HG03066 (cell line): ENCODE data around the gene STARD10.

Source experiments
- ATAC-seq: cut with Tn5 transposase; IDR thresholded peaks from one replicate; pipeline ENCODE4 v1.9.1; 2021; ENCODE audit warnings: low read depth; ENCODE audit not compliant: unreplicated experiment

STARD10 gene

DNA sequence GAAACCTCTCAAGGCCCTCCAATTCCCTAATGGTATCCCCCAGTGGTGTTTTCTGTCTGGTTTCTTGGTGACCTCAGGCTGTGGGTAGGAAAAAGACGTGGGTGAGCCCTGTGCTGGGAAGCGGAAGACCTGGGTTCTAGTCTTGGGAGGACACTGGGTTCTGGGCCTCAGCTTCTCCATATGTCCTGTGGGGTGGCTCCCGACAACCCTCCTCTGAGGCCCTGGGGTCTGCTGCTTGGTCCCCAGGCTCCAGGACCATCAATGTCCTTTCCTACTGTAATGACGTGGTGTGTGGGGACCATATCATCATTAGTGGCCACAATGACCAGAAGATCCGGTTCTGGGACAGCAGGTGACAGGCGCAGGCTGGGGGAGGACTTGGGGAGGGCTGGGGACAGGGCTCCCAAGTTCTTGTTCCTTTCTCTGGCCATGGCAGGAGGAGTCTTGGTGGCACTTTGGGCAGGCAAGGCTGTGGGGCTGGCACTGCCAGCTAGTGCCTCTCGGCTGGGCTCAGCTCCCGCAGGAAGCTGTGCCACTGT lies 33.2 kb upstream of the STARD10 start:
- ATAC-seq: no peak

DNA sequence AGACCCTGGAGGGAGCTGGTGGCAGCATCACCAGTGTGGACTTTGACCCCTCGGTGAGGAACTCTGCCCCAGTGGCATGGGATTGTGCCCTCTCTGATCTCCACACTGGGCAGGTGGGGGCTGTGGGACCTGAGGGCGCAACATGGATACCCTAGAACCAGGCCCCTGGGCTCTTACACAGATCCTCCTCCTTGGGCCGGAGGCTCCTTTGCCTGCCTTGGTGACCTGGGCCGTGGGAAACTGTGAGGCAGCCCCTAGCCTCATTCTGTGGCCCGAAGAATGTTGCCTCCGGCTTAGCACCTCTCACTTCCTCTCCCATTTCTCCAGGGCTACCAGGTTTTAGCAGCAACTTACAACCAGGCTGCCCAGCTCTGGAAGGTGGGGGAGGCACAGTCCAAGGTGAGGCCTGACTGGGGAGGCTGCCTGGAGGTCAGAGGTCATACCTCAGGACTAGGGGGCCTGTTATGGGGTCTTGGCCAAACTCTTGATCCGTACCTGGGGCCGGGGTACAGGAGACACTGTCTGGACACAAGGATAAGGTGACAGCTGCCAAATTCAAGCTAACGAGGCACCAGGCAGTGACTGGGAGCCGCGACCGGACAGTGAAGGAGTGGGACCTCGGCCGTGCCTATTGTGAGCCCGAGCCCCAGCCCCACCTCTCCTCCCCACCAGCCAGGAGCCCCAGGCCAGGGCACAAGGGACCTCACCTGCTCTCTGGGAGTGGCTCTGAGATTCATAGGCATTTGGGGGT lies 32.5 kb upstream of the STARD10 start:
- no peak for ATAC-seq

DNA sequence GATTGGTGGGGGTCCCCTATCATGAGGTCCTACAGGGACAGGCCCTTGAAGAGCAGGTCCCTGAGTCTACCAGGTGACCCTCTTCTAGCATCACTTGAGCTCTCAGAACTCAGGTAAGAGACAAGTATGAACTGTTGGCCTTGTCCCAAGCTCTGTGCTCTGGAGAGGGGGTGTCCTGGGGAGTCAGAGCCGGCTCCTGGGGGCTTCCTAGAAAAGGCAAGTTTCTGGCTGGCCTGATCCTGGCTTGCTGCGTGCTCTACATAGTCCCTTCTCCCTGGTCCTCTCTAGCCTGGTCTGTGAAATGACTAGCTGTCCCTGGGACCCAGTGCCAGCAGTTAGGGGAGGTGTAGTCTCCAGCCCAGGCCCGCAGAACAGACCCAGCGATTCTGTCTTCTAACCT lies 31.8 kb upstream of the STARD10 start:
- ATAC-seq: no peak

DNA sequence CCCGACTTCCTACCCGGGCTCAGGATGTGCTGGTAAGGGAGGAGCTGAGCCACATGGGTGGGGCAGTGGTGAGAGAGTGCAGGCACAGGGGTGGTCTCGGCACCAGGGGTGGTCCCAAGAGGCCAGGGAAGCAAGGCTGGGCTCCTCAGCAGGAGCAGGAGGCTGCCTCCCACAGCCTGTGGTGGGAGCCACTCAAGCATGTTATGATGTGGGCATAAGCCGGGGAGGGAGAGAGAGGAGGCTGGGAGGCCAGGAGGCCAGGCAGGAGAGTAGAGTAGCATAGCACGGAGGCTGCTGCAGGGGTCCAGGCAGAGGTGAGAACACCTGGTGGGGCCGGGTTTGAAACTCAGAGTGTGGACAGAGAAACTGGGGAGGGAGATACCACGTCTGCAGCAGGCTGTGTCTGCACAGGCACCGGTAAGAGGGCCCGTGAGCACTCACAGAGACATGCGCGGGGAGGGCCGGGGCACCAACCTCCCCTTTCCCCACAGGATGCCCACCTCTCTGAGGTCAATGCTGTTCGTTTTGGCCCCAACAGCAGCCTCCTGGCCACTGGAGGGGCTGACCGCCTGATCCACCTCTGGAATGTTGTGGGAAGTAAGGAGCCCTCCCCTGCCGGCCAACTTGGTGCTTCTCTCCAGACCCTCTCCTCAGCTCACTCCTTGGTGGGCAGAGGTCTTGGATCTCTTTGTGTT lies 31.1 kb upstream of the STARD10 start:
- ATAC-seq: no peak

DNA sequence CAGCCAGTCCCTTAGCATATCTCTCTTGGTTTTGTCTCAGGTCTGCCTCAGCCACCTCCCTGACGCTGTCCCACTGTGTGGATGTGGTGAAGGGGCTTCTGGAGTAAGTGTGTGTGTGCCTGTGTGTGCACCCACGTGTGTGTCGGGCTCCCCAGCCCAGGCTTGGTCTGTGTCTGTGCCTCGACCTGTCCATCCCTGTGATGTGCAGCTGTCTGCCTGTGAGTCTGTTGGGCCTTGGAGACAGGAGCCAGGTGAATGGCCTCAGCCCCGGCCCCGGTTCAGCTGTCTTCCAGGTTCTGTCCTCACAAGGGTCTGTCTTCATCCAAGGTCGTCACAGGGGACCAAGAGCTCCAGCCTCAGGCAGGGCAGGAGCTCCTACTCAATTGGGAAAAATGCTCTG lies 30.2 kb upstream of the STARD10 start:
- ATAC-seq: no peak

DNA sequence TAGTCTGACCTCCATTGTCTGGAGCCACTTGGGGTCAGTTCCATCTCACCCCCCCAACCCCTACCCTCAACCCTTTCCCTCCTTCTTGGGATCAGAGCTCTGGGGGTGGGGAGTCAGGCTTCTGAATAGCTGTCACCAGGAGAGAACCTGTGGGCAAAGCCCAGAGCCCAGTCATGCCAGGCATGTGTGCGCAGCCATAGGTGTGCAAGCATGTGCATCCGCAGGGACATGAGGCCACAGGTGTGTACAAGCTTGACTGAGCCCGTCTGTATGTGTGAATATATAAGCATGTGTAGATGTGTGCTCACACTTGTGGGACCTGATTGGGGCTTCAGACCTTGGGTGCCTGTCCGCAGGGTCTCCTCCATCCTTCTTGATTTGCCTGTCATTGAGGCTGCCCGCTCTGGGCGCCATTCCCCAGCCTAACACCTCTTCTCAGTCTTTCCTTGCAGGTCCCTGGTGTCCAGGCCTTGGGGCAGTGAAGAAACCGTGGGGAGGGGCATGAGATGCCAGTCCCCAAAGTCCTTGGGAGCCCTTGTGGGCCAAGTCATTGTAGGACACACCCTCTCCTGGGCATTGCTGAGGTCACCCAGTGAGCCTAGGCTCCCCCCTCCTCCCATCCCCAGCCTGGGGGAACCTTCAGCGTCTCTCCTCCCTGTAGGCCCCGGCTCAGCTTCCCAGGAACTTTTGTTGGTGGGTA lies 29.4 kb upstream of the STARD10 start:
- ATAC-seq: no peak

DNA sequence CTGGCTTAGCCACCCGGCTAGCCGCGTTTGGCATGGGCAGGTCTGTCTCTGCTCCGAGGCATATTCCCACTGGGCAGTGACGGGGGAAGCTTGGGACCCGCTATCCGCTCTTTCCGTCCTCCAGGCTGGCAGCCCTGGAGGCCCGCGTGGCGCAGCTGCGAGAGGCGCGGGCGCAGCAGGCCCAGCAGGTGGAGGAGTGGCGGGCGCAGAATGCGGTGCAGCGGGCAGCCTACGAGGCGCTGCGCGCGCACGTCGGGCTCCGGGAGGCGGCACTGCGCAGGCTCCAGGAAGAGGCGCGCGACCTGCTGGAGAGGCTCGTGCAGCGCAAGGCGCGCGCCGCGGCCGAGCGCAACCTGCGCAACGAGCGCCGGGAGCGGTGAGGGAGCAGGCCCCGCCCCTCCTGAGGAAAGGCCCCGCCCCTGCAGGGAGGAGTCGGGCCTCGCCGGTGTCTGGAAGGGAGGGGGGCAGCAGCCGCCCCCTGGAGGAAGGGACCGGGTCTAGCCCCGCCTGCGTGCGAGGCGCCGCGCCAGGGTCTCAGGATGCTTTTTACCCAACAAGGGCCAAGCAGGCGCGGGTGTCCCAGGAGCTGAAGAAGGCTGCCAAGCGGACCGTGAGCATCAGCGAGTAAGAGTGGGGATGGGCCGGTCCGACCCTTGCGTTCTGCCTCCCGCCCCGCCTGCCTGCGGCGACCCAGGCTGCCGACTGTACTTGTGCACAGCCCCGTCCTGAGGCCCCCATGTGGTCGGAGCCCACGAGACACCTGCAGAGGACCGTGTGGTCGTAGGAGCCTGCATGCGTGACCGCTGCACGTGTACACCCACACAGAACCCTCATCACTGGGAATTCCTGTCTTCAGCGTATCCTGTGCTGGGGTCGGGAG lies 28.3 kb upstream of the STARD10 start:
- no peak for ATAC-seq

DNA sequence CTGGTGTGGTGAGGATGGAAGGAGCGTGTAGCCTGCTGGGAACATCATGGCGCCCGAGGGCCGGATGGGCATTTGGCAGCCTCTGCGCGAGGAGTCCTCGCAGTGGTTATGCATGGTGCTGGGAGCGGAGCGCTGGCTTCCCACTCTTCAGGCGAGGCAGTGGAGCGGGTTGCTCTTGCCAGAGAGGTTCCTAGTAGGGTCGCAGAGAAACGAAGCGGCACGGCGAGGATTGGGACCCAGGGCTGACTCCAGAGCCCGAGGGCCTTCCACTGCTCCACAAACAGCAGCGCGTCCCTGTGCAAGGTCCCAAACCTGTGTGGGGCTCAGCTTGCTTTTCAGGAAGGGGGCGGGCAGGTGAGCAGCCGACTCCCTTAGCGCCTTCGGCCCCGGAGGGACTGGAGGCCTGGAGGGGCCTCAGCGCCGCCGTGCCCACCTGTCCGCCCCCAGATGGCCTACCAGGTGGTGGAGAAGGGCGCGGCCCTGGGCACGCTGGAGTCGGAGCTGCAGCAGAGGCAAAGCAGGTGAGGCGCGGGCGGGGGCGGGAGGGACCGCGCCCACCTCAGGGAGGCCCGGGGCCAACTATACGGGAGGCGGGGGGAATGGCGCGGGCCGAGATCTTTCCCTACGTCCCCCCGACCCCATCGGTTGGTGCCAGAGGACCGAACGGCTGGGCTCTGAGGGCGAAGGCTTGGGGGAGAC lies 27.5 kb upstream of the STARD10 start:
- ATAC-seq: no peak

DNA sequence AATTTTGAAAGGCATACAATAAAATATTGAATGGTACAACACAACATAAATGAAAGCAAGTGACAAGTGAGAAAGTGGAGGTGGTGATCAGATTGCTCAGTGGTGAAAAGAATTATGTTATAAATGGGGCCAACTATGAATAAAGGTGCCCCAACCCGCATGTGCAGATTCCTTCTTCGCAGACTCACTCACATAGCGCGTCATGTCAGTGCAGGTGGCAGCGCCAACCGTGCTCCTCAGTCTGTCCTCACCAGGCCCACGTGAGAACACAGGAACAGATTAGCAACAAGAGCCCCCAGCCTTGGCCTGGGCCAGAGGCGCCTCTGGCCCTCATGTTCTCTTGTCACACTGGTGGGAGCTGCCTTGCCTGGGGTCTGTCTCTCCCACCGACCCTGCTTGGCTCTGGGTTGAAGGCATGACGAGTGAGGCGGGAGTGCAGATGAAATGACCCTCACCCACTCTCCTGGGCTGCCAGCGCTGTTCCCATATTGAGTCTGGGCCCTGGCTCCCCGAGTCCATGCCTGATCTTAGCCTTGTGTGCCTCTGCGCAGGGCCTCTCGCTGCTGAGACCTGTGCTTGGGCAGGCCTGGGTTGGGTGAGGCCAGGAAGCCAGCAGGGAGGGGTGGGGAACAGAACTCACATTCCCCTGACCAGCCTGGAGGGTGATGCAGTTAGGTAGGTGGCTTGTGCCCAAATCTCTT lies 26.7 kb upstream of the STARD10 start:
- no peak for ATAC-seq

DNA sequence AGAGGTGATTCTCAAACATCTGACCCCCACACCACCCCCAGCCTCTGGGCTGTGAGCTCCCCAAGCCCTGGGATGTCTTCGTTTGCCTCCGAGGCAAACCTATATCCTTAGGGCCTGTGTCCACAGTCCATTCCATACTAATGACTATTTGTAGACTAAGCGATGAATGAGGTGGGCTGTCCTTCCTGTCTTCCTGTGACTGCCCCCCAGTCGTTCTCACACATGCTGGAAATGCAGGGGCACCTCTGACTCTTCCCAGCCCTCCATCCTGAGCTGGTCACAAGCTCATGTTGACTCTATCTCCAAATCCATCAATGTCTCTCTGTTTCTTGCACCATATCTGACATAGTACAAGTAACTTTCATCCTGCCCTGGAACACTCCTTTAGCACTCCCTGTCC lies 25.1 kb upstream of the STARD10 start:
- ATAC-seq: no peak

DNA sequence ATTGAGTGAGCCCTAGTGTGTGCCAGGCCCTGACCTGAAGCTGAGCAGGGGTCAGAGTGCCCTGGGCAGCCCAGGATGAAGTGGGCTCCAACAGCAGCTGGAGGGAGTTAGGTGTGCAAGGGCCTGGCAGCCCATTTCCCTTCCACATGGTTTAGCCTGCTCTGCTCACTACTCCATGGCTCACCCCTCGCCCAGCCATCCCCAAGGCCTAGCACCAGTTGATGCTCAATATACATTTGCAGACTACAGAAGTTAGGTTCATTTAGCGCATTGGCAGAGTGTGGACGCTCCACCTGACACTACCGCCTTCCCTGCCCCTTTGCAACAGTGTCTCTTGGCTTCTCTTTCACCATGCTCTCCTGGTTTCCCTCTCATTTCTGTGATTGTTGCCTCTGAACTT lies 24.1 kb upstream of the STARD10 start:
- ATAC-seq: no peak

DNA sequence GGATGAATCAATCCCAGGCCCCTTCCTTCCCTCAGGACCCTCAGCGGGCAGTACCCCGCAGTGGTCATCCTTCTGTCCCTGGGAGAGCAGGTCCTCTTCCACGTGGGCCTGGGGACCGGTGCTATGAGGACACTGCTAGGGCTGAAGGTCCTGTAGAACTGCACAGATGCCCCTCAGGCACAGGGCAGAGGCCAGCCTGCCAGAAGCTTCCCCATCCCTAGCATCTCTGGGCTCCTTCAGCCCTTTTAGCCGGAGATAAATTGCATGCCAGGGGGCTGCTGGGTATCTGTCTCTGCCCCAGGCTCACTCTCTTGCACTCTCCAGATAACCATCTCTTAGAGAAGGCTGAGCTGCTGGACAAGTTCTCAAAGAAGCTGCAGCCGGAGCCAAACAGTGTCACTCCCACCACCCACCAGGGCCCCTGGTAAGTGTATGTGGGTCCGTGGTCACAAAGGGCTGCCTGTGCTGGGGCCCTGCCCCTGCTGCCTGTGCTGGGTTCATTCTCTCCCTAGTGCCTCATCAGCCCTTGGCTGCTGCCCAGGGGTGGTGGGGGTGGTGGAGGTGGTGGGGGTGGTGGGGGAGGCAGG lies 22.6 kb upstream of the STARD10 start:
- no peak for ATAC-seq

DNA sequence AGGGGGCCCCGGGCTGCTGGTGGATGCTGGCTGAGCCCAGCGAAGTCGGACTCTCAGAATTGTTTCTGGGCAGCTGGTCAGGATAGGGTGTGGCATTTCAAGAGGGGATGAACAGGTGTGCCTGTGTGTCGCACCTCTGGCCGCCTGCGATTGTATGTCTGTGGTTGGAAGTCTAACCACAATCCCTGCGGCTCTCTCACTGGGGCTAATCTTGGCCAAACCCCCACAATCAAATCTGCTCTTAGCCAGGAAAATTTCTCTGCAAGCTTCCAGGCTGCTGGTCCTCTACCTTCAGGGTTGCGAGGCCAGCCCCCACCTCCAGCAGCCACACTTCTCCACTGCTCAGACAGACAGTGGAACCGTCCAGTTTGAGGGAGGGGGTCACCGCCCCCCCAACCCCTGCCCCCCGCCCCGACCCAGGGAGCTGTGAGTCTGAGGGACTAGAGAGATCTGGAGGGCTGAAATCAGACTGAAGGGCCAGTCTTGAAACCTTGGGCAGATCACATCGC lies 21.3 kb upstream of the STARD10 start:
- ATAC-seq: no peak

DNA sequence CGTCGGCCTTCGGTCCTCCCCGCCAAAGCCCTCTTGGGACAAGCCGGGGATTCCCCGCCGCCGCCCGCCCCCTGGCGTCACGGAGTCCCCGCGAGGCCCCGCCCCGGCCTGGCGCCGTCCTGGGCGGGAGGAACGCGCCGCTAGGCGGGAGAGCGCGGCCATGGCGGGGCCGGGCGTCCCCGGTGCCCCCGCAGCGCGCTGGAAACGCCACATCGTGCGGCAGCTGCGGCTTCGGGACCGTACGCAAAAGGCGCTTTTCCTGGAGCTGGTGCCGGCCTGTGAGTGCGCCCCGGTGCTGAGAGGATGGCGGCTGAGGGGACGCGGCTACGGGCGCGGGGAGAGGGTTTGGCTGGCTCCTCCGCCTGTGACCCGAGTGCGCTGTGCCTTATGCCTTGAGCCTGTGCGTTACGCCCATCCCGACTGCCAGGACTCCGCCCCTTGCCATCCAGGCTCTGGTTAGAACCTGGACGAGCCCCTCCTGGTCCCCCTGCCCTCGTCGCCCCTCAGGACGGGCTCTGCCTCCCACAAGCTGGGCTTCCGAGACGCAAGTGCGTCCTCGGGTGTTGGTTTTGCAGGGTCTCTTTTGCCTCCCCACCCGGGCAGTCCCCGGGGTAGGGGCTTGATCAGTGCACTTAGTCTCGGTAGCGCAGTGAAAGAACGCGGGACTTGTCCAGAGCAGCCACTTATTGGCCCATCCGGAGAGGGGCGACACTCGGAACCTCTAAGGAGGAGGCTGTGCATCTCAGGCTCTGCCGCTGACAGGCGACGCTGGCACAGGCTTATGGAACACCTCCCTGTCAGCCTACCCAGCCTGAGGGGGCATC lies 20.7 kb upstream of the STARD10 start, which contains the start of gene ATG16L2:
ATG16L2 (plus strand) TSS at position 126 of the 824 bp plus-strand sequence; CDS start at position 161, 35 bp downstream.
- peak; percentile 59 for ATAC-seq

DNA sequence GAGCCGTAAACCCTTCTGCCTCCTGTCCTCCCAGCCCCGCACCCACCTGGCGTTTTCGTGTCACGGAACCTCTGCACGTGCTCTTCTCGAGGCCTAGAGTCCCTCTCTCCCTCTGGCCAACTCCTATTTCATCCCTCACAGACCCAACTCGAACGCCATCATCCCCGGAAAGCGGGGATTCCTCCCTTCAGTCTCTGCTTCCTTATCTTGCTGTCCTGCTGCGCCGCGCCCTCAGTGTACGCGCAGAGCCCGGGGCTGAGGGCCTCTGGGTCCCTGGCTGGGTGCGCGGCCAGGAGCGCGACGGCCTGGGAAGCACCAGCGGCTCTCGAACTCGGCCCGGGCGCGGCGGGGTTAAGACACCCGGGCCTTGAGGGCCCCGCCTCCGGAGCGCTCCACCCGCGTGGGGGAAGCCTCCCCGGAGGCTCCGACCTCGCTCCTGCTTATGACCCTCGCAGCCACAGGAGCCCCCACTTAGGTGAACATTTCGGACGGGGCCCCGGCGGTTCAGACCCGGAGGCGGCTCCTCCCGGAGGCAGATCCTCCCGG lies 20.0 kb upstream of the STARD10 start:
- ATAC-seq: peak; percentile 45

DNA sequence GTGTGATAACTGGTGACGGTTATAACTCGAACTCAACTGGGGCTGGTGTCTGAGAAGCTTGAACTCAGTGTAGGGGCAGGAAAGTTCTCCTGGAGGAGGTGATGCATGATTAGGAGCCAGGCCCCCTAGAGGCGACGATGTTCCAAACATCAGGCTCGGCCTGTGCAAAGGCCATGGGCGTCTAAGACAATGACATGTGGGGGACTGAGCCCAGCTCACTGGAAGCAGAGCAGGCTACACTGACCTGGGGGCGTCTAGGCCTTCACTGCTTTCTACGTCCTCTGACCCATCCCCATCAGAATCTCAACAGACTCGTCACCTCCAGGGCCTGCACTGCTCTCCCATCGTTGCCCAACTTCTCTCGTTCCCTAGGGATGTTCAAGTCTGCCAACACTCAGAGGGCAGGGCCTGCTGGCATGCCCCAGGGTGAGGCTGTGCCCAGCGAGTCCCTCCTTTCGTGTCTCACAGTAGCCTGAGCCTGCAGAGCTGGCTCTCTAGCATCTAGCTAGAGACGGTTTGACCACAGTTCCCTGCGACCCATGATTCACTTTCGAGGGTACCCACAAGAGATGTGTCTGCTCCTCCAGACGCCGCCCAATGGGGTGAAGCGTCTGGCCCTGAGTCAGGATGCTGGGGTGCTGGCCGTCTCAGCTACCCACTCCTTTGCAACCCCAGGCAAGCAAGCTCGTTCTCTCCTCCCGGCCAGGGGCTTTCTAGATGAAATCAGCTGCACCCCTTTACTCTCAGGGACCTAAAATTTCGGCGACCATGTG lies 19.3 kb upstream of the STARD10 start:
- peak; percentile 31 for ATAC-seq

DNA sequence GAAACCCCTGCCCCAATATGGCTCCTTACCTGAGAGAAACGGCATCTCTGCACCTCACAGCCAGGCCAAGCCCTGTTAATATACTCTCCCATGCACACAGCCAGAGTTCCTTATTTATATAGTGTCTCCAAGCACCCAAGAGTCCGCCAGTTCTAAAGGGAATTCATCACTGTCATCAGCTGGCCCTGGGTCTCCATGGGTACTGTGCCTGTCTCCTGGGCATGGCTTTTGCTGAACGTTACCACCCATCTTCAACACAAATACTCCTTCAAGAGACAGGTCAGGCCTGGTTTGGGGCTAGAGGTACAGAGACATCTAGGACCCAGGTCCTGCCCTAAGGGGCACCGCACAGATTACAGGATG lies 18.7 kb upstream of the STARD10 start:
- no peak for ATAC-seq
